IMR-90 (cell line): ENCODE data around the gene IFNA13.

Experiments used
- CEBPB ChIP-seq: IDR thresholded peaks from 2 replicates; pipeline ENCODE4 v1.6.1; 2012; ENCODE audit warnings: low read depth, low read length, improper control_type of control experiment
- CTCF ChIP-seq: conservative IDR thresholded peaks from 2 replicates; pipeline ENCODE4 v1.5.1; 2012; ENCODE audit warnings: mild to moderate bottlenecking, low read depth, low read length, improper control_type of control experiment
- ELK1 ChIP-seq: fragments of 150-350 bp; IDR thresholded peaks from 2 replicates; pipeline ENCODE4 v1.6.1; 2016; ENCODE audit warnings: low read depth, mild to moderate bottlenecking, low read length, moderate library complexity, borderline replicate concordance
- FOS ChIP-seq: fragments of 150-350 bp; IDR thresholded peaks from 2 replicates; pipeline ENCODE4 v1.6.1; 2016; ENCODE audit warnings: low read depth, low read length
- MAFK ChIP-seq: IDR thresholded peaks from 2 replicates; pipeline ENCODE4 v1.6.1; 2012; ENCODE audit warnings: low read depth, low read length, improper control_type of control experiment
- MXI1 ChIP-seq: IDR thresholded peaks from 2 replicates; pipeline ENCODE4 v1.6.1; 2012; ENCODE audit warnings: low read depth, mild to moderate bottlenecking, low read length, moderate library complexity, borderline replicate concordance
- POLR2A ChIP-seq: IDR thresholded peaks from 2 replicates; pipeline ENCODE4 v1.6.1; 2012; ENCODE audit warnings: mild to moderate bottlenecking, low read depth, low read length
- RAD21 ChIP-seq: IDR thresholded peaks from 2 replicates; pipeline ENCODE4 v1.6.1; 2012; ENCODE audit warnings: low read length, improper control_type of control experiment
- RCOR1 ChIP-seq: IDR thresholded peaks from 2 replicates; pipeline ENCODE4 v1.6.1; 2012; ENCODE audit warnings: mild to moderate bottlenecking, low read length, improper control_type of control experiment; ENCODE audit not compliant: insufficient replicate concordance
- RFX5 ChIP-seq: IDR thresholded peaks from 2 replicates; pipeline ENCODE4 v1.8.0; 2012; ENCODE audit warnings: low read depth, mild to moderate bottlenecking, low read length, moderate library complexity
- SMC3 ChIP-seq: fragments of 150-350 bp; IDR thresholded peaks from 2 replicates; pipeline ENCODE4 v1.6.1; 2016; ENCODE audit warnings: low read depth, mild to moderate bottlenecking, antibody characterized with exemption, low read length, moderate library complexity
- USF2 ChIP-seq: fragments of 150-350 bp; IDR thresholded peaks from 2 replicates; pipeline ENCODE4 v1.6.1; 2017; ENCODE audit warnings: mild to moderate bottlenecking, antibody characterized with exemption, low read length, low read depth

- peak; percentile 75 for TF ChIP-seq CTCF
- no peak for TF ChIP-seq POLR2A
- no peak for TF ChIP-seq CEBPB
- TF ChIP-seq RCOR1 = no peak
- no peak for TF ChIP-seq MAFK
- TF ChIP-seq RFX5 = no peak
- TF ChIP-seq FOS = no peak
- no peak for TF ChIP-seq USF2
- TF ChIP-seq MXI1 = no peak
- TF ChIP-seq RAD21 = peak; percentile 56
- no peak for TF ChIP-seq ELK1
- TF ChIP-seq SMC3 = peak; percentile 36; the same call in 1 of the 2 replicates
Observed at GRCh38 chr9:21317956-21318923, 49.6 kb downstream of the IFNA13 start.
